ENCODE results near the gene KCNIP3. TPM values are rescaled to one million over a fixed set of nuclear protein-coding genes. Genes with fewer than 3 reads are reported as not detected.

KCNIP3 gene
- total RNA-seq, 2 donors from 2014 or later = not detected

DNA sequence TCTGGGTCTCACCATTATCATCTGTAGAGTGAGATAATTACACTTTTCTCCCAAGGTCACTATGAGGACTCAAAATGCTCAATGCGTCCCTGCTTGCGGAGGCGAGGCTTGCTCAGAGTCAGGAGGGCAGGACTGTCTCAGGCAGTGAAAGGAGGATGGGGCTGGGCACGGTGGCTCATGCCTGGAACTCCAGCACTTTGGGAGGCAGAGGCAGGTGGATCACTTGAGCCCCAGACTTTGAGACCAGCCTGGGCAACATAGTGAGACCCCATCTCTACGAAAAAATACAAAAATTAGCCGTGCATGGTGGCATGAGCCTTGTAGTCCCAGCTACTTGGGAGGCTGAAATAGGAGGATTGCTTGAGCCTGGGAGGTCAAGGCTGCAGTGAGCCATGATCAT lies 1.8 kb upstream of the KCNIP3 start:
- H3K4me1 Mint-ChIP-seq (ENCODE audit: low read depth in 2 of 2) = no peaks in the 10 kb centered on the region
- ATAC-seq (no peak), DNase-seq (ENCODE audit: low spot score) (no peak)
- H3K36me3 Mint-ChIP-seq = peaks cover 5% of the 10 kb centered on the region
- H3K27ac Mint-ChIP-seq = no peak overlapping the region
- no peaks in the 10 kb centered on the region for H3K27me3 Mint-ChIP-seq
- peaks cover 3% of the 10 kb centered on the region for H3K9me3 Mint-ChIP-seq
- H3K4me3 Mint-ChIP-seq = no peak overlapping the region

GRCh38 chr2:95296011-95296410 lies 1.1 kb upstream of the KCNIP3 start:
- DNase-seq (ENCODE audit: low spot score) (no peak), ATAC-seq (no peak)
- Mint-ChIP-seq H3K4me3 (no peak overlapping the region), H3K27ac (no peak overlapping the region), H3K4me1 (ENCODE audit: low read depth in 2 of 2) (no peaks in the 10 kb centered on the region), H3K9me3 (no peaks in the 10 kb centered on the region), H3K27me3 (no peaks in the 10 kb centered on the region), H3K36me3 (peaks cover 5% of the 10 kb centered on the region)

DNA sequence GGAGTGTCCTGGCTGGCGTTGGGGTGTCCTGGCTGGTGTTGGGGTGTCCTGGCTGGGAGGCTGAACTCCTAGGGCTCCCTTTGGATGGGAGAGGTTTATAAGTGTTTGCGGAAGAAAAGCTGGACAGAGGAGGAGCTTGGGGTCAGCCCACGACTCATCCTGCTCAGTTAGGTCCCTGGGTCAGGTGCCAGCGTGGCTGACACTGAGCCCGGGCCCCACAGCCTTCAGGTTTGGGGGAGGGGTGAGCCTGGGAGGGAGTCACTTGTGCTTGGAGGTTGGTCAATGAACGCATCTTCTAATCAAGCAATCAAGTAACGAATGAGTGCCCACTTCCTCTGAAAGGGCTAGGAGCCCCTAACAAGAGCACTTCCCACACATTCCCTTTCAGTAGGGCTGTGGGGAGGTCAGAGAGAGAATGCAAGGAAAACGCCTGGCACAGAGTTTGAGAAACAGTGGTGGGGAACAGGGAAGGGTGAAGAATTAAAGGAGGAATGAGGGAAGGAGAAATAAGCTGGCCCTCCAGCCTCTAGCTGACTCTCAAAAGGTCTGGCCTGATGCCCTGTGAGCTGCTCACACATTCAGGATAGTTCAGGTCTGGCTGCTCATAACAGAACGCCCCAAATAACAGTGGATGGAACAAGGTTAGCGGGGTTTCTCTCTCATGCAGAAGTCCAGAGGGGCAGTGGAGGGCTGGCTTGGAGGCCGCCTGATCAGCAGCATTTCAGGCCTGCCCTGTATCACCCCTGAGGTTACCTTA lies 670 bp downstream of the KCNIP3 start:
- Mint-ChIP-seq H3K27me3 (no peaks in the 10 kb centered on the region), H3K9me3 (no peaks in the 10 kb centered on the region), H3K4me1 (ENCODE audit: low read depth in 2 of 2) (no peaks in the 10 kb centered on the region), H3K27ac (no peak overlapping the region), H3K4me3 (no peak overlapping the region), H3K36me3 (no peaks in the 10 kb centered on the region)
- no peak for DNase-seq (ENCODE audit: low spot score)
- no peak for ATAC-seq

DNA sequence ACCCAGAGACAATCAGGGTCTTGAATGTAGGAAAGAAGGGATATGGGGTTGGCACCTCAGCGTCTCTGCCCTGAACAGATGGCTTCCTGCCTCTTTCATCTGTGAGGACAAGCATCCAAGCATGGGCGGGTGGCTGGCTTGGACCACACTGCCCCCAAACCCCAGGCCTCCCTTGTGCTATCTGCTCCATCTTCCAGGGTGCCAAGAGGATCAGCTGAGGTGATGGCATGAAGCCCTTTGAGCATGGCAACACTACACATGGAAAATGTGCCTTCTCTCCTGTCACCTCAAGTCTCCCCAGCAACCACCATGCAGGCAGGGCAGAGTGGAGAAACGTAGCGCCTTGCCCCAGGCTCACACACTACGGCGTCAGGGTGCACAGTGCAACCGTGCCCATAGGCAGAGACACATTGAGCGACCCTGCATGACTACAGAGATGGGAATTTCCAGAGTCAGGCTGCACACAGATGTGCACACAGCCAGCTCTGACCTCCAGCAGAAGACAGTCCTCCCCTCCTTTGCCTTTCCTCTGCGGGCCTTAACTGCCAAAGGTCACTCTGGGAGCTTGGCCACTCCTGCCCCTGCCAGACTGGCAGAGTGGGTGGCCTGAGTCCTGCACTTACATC lies 1.5 kb downstream of the KCNIP3 start:
- no peak for ATAC-seq
- Mint-ChIP-seq H3K36me3 (no peaks in the 10 kb centered on the region), H3K27ac (no peak overlapping the region), H3K9me3 (no peaks in the 10 kb centered on the region), H3K27me3 (no peaks in the 10 kb centered on the region), H3K4me3 (no peak overlapping the region), H3K4me1 (ENCODE audit: low read depth in 2 of 2) (no peaks in the 10 kb centered on the region)
- DNase-seq (ENCODE audit: low spot score) = no peak

GRCh38 chr2:95299961-95300360 lies 2.8 kb downstream of the KCNIP3 start:
- ATAC-seq (no peak), DNase-seq (ENCODE audit: low spot score) (no peak)
- Mint-ChIP-seq H3K4me1 (ENCODE audit: low read depth in 2 of 2) (no peaks in the 10 kb centered on the region), H3K27ac (no peak overlapping the region), H3K36me3 (no peaks in the 10 kb centered on the region), H3K27me3 (no peaks in the 10 kb centered on the region), H3K4me3 (no peak overlapping the region), H3K9me3 (no peaks in the 10 kb centered on the region)

DNA sequence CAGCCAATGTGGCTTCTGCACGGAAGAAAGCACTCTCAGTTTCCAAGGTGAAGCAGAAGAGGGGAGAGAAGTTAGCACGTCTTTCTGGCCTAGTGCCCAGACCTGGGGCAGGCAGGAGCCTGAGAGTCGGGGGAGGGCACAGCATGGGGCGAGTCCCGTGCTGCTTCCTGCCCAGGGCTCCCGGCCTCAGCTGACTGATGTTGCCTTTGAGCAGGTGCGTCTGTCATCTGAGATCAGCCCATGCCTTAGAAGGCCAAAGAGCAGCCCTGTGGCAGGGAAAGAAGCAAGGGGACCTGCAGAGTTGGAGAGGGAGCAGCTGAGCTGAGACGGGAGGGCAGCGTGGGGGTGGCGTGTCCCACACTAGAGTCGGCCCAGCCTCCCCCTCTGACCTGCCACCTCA lies 3.3 kb downstream of the KCNIP3 start:
- no peak for DNase-seq (ENCODE audit: low spot score)
- Mint-ChIP-seq H3K4me1 (ENCODE audit: low read depth in 2 of 2) (no peaks in the 10 kb centered on the region), H3K36me3 (no peaks in the 10 kb centered on the region), H3K27me3 (no peaks in the 10 kb centered on the region), H3K27ac (no peak overlapping the region), H3K4me3 (no peak overlapping the region), H3K9me3 (no peaks in the 10 kb centered on the region)
- ATAC-seq = no peak

GRCh38 chr2:95301186-95301585 lies 4.0 kb downstream of the KCNIP3 start:
- no peak for ATAC-seq
- H3K36me3 Mint-ChIP-seq = no peaks in the 10 kb centered on the region
- H3K4me3 Mint-ChIP-seq = no peak overlapping the region
- DNase-seq (ENCODE audit: low spot score) = no peak
- no peak overlapping the region for H3K27ac Mint-ChIP-seq
- H3K4me1 Mint-ChIP-seq (ENCODE audit: low read depth in 2 of 2) = no peaks in the 10 kb centered on the region
- no peaks in the 10 kb centered on the region for H3K9me3 Mint-ChIP-seq
- no peaks in the 10 kb centered on the region for H3K27me3 Mint-ChIP-seq

GRCh38 chr2:95301876-95302641 lies 4.9 kb downstream of the KCNIP3 start:
- no peaks in the 10 kb centered on the region for H3K4me1 Mint-ChIP-seq (ENCODE audit: low read depth in 2 of 2)
- no peak for DNase-seq (ENCODE audit: low spot score)
- no peak for ATAC-seq
- no peak overlapping the region for H3K4me3 Mint-ChIP-seq
- no peak overlapping the region for H3K27ac Mint-ChIP-seq
- no peaks in the 10 kb centered on the region for H3K36me3 Mint-ChIP-seq
- H3K27me3 Mint-ChIP-seq = no peaks in the 10 kb centered on the region
- no peaks in the 10 kb centered on the region for H3K9me3 Mint-ChIP-seq

DNA sequence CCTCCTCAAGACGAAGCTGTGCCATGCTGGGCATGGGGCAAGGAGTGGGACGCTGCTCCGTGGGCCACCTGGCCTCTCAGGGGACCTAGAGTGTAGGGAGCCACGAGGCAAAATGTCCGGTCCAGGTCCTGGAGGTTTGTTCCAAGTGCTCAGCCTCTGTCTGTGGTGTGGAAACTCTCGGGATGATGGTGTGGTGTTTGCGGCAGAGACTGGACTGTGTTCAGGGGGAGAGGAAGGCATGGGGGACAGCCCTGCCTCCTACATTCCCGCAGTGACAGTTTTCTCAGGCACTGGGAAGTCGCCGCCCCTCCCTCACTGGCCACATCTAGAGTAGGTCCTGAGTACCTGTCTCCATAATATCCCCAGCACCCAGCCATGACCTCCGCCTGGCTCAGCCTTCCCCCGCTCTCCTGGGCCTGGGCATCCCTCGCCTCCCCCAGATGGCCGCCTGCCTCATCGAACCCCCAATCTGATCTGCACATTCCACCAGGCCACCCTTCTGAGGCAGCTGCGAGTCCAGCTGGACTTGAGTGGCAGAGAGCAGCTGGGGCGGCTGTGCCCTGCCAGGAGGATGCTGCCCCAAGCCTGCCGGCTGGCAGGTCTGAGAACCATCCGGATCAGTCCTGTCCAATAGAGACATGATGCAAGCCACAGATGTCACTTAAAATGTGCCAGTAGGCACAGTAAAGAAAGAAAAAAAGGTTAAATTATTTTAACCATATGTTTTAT lies 6.2 kb downstream of the KCNIP3 start:
- Mint-ChIP-seq H3K4me3 (no peak overlapping the region), H3K9me3 (no peaks in the 10 kb centered on the region), H3K36me3 (no peaks in the 10 kb centered on the region), H3K27ac (no peak overlapping the region), H3K27me3 (no peaks in the 10 kb centered on the region), H3K4me1 (ENCODE audit: low read depth in 2 of 2) (no peaks in the 10 kb centered on the region)
- DNase-seq (ENCODE audit: low spot score) (no peak), ATAC-seq (no peak)

- H3K4me3 Mint-ChIP-seq = no peak overlapping the region
- no peak overlapping the region for H3K27ac Mint-ChIP-seq
- ATAC-seq (no peak), DNase-seq (ENCODE audit: low spot score) (no peak)
- H3K27me3 Mint-ChIP-seq = no peaks in the 10 kb centered on the region
- H3K4me1 Mint-ChIP-seq (ENCODE audit: low read depth in 2 of 2) = no peaks in the 10 kb centered on the region
- H3K36me3 Mint-ChIP-seq = no peaks in the 10 kb centered on the region
- no peaks in the 10 kb centered on the region for H3K9me3 Mint-ChIP-seq
Measured at GRCh38 chr2:95305380-95306061, 8.4 kb downstream of the KCNIP3 start.

- Mint-ChIP-seq H3K9me3 (no peaks in the 10 kb centered on the region), H3K27me3 (no peaks in the 10 kb centered on the region)
- no peak for ATAC-seq
Measured at GRCh38 chr2:95306336-95306895, 9.3 kb downstream of the KCNIP3 start.

GRCh38 chr2:95307036-95307435 lies 9.9 kb downstream of the KCNIP3 start:
- ATAC-seq = no peak
- H3K36me3 Mint-ChIP-seq = no peaks in the 10 kb centered on the region

More at GRCh38 chr2:95306336-95306895, 9.3 kb downstream of the KCNIP3 start:
- no peak for DNase-seq (ENCODE audit: low spot score)
- no peak overlapping the region for H3K4me3 Mint-ChIP-seq
- H3K36me3 Mint-ChIP-seq = no peaks in the 10 kb centered on the region
- H3K4me1 Mint-ChIP-seq (ENCODE audit: low read depth in 2 of 2) = no peaks in the 10 kb centered on the region
- H3K27ac Mint-ChIP-seq = no peak overlapping the region

GRCh38 chr2:95307878-95308277 lies 10.7 kb downstream of the KCNIP3 start:
- H3K9me3 Mint-ChIP-seq = no peaks in the 10 kb centered on the region
- no peaks in the 10 kb centered on the region for H3K4me1 Mint-ChIP-seq (ENCODE audit: low read depth in 2 of 2)
- no peak overlapping the region for H3K4me3 Mint-ChIP-seq
- no peak for ATAC-seq
- DNase-seq (ENCODE audit: low spot score) = no peak
- no peaks in the 10 kb centered on the region for H3K36me3 Mint-ChIP-seq
- H3K27me3 Mint-ChIP-seq = no peaks in the 10 kb centered on the region
- H3K27ac Mint-ChIP-seq = no peak overlapping the region

More at GRCh38 chr2:95307036-95307435, 9.9 kb downstream of the KCNIP3 start:
- no peak for DNase-seq (ENCODE audit: low spot score)
- Mint-ChIP-seq H3K27ac (no peak overlapping the region), H3K4me3 (no peak overlapping the region), H3K27me3 (no peaks in the 10 kb centered on the region), H3K4me1 (ENCODE audit: low read depth in 2 of 2) (no peaks in the 10 kb centered on the region), H3K9me3 (no peaks in the 10 kb centered on the region)
